Suprapubic skin (tissue), 4 donors: Measurements from ENCODE around the gene ARAF. TPM values are rescaled to one million over a fixed set of nuclear protein-coding genes. Genes with fewer than 3 reads are reported as not detected.

Experiments
- DNase-seq, 2 donors: peaks; one replicate each; pipeline ENCODE4 v3.0.0-alpha.2; 2019; ENCODE audit warnings: low spot score in 2 of 2
- H3K27ac ChIP-seq: fragments of 200-600 bp; sonication (generic); one replicate; pipeline ENCODE4 v1.5.1; 2019
- H3K27me3 ChIP-seq: fragments of 200-600 bp; sonication (generic); one replicate; pipeline ENCODE4 v1.5.1; 2019
- H3K36me3 ChIP-seq: fragments of 200-600 bp; sonication (generic); one replicate; pipeline ENCODE4 v1.5.1; 2019
- H3K4me1 ChIP-seq: fragments of 200-600 bp; sonication (generic); one replicate; pipeline ENCODE4 v1.5.1; 2019
- H3K4me3 ChIP-seq: fragments of 200-600 bp; sonication (generic); one replicate; pipeline ENCODE4 v1.5.1; 2019; ENCODE audit warnings: mild to moderate bottlenecking
- H3K9me3 ChIP-seq: fragments of 200-600 bp; sonication (generic); one replicate; pipeline ENCODE4 v1.5.1; 2019
- EP300 ChIP-seq: sonication (generic); formaldehyde crosslinking; IDR thresholded peaks from one replicate; pipeline ENCODE4 v1.6.1; 2017; ENCODE audit warnings: antibody characterized with exemption
- POLR2A ChIP-seq, 2 donors: fragments of 450-650 bp; IDR thresholded peaks; one replicate each; pipeline ENCODE4 v1.6.1; 2017; ENCODE audit warnings: antibody characterized with exemption in 2 of 2, mild to moderate bottlenecking in 2 of 2, moderate library complexity in 2 of 2
- POLR2AphosphoS5 ChIP-seq, 3 donors: sonication (generic); formaldehyde crosslinking; IDR thresholded peaks; one replicate each; pipeline ENCODE4 v1.6.1; 2017; ENCODE audit warnings: antibody characterized with exemption in 3 of 3
- WGBS: methylation state at CpG from one replicate; pipeline ENCODE4 v1.1.5; 2018; 5-methylcytosine and 5-hydroxymethylcytosine counted together
- total RNA-seq, 4 donors: library from RNA; depleted of rRNA; stranded (reverse); fragments of >200 nt; gene quantifications; one replicate each; pipeline ENCODE4 v1.1.0, GENCODE V29; 2016
- TF ChIP-seq, protein P1 (sequence below), 2 donors: fragments of 200-600 bp in 1 of 2; fragments of 450-650 bp in 1 of 2; sonication (generic) in 1 of 2; IDR thresholded peaks; one replicate each; pipeline ENCODE4 v1.5.1; 2016 to 2019; ENCODE audit warnings: antibody characterized with exemption in 2 of 2, mild to moderate bottlenecking in 1 of 2, moderate library complexity in 1 of 2

The ARAF gene
- total RNA-seq, 4 donors from 2014 or later, result 32.4 to 60.0 (median 42.2) TPM

DNA sequence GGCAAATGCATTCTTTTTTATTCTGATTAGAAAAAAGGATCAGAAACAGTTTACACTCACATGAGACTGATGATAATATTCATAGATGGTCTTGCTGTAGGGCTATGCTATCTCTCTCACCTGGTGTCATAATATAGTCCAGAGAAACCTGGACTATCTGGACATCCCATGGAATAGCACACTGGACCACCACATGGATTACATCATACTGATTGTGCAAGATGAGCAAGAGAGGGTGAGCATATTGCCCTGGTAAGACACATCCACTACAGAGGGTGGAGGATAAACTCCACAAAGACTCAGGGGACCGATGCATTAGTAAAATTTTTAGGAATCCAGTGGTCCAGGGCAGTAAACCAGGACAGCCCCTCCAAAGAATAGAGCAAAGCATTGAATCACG, 50.5 kb downstream of the ARAF start:
- no peaks in the 10 kb centered on the region for H3K9me3 ChIP-seq

DNA sequence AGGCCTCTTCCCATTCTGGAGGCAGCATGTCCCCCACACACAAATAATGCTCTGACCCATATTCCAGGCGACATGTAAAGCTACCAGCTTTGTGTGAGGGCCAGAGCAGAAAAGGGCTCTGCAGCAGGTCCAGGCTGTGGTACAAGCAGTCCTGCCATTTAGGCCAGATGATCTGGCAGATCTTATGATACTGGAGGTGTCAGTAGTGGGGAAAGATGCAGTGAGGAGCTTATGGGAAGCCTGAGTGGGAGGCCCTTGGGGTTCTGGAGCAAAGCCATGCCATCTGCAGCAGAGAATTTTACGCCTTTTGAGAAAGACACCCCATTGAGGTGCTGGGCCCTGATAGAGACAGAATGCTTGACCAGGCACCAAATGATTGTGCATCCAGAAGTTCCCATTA, 50.9 kb downstream of the ARAF start:
- no peaks in the 10 kb centered on the region for H3K9me3 ChIP-seq

More for the DNA sequence above, 50.5 kb downstream of the ARAF start:
- 83% methylated on average over 2 of the region's 2 CpGs for WGBS
- H3K27me3 ChIP-seq, result no peaks in the 10 kb centered on the region
- no peaks in the 10 kb centered on the region for H3K36me3 ChIP-seq
- no peak overlapping the region for H3K27ac ChIP-seq
- TF ChIP-seq POLR2A (IDR thresholded peaks at IDR 0.05) (no peak), POLR2AphosphoS5 (IDR thresholded peaks at IDR 0.05) (no peak), EP300 (no peak)
- TF ChIP-seq, protein P1, sequence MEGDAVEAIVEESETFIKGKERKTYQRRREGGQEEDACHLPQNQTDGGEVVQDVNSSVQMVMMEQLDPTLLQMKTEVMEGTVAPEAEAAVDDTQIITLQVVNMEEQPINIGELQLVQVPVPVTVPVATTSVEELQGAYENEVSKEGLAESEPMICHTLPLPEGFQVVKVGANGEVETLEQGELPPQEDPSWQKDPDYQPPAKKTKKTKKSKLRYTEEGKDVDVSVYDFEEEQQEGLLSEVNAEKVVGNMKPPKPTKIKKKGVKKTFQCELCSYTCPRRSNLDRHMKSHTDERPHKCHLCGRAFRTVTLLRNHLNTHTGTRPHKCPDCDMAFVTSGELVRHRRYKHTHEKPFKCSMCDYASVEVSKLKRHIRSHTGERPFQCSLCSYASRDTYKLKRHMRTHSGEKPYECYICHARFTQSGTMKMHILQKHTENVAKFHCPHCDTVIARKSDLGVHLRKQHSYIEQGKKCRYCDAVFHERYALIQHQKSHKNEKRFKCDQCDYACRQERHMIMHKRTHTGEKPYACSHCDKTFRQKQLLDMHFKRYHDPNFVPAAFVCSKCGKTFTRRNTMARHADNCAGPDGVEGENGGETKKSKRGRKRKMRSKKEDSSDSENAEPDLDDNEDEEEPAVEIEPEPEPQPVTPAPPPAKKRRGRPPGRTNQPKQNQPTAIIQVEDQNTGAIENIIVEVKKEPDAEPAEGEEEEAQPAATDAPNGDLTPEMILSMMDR (IDR thresholded peaks at IDR 0.05), result no peak
- DNase-seq, result no peak
- H3K4me3 ChIP-seq, result no peak overlapping the region
- no peaks in the 10 kb centered on the region for H3K4me1 ChIP-seq

DNA sequence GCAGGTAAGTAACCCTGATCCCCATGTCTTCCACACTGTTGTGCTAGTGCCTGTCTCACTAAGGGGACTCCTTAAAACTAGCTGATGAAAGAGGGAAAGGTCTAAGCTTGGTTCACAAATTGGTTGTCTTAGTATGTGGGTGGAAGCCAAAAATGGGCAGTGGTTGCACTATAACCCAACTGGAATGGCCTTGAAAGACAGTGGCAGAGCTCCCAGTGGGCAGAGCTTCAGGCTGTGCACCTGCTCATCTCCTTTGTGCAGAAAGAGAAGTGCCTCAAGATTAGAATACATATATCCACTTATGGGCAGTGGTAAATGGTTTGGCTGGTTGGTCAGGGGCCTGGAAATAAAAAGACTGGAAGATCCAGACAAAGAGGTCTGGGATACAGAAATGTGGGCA, 51.4 kb downstream of the ARAF start:
- Histone ChIP-seq H3K4me1 (no peaks in the 10 kb centered on the region), H3K27ac (no peak overlapping the region), H3K36me3 (no peaks in the 10 kb centered on the region), H3K4me3 (no peak overlapping the region), H3K9me3 (no peaks in the 10 kb centered on the region), H3K27me3 (no peaks in the 10 kb centered on the region)
- TF ChIP-seq POLR2A (IDR thresholded peaks at IDR 0.05) (no peak), POLR2AphosphoS5 (IDR thresholded peaks at IDR 0.05) (no peak), EP300 (no peak)
- TF ChIP-seq, protein P1 (IDR thresholded peaks at IDR 0.05), result no peak
- DNase-seq, result no peak

More for the DNA sequence above, 50.9 kb downstream of the ARAF start:
- peak in 1 of 2 donors; percentile 16 for DNase-seq
- Histone ChIP-seq H3K4me1 (no peaks in the 10 kb centered on the region), H3K27ac (no peak overlapping the region), H3K4me3 (no peak overlapping the region), H3K36me3 (no peaks in the 10 kb centered on the region), H3K27me3 (no peaks in the 10 kb centered on the region)
- TF ChIP-seq POLR2A (IDR thresholded peaks at IDR 0.05) (no peak), EP300 (no peak), POLR2AphosphoS5 (IDR thresholded peaks at IDR 0.05) (no peak)
- TF ChIP-seq, protein P1 (IDR thresholded peaks at IDR 0.05), result no peak
- 90% methylated on average over 2 of the region's 2 CpGs for WGBS

DNA sequence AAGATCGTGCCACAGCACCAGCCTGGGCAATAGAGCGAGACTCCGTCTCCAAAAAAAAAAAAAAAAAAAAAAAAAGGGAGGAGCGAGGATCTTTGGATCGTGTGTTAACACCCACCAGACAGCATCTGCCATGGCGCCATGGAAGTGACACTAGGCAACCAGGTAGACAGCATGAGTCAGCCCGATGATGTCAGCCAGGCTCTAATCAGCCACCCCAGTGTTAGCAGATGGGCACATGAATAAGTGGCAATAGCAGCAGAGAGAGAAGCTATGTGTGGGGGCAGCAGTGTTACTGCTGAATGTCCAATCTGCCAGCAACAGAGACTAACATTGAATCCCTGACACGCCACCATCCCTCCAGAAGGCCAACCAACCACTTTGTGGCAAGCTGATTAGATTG, 52.1 kb downstream of the ARAF start:
- DNase-seq, result peak in 1 of 2 donors; percentile 33
- 85% methylated on average over 8 of the region's 8 CpGs for WGBS
- Histone ChIP-seq H3K27me3 (no peaks in the 10 kb centered on the region), H3K4me3 (no peak overlapping the region), H3K4me1 (no peaks in the 10 kb centered on the region), H3K27ac (no peak overlapping the region), H3K36me3 (no peaks in the 10 kb centered on the region), H3K9me3 (no peaks in the 10 kb centered on the region)
- TF ChIP-seq POLR2A (IDR thresholded peaks at IDR 0.05), result no peak
- TF ChIP-seq, protein P1 (IDR thresholded peaks at IDR 0.05), result no peak
- TF ChIP-seq EP300, result no peak
- no peak for TF ChIP-seq POLR2AphosphoS5 (IDR thresholded peaks at IDR 0.05)

DNA sequence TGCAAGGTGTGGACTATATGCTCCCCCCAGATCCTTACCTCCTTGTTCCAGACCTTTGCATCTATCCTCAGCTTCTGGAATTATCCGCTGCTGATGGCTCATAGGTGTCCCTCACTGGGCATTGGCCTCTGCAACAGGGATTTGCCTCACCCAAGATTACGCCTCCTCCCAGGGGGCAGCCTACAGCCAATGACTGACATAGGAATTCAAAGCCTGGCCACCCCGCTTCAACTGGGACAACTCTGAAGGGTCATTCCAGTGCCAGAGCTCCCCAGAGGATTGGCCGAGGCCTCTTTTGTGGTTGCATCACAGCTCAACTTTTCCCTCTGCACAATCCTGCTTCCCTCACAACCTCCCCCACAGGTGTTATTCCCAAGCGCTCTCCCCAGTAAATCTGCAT, 53.6 kb downstream of the ARAF start:
- no peaks in the 10 kb centered on the region for H3K36me3 ChIP-seq
- WGBS, result 66% methylated on average over 5 of the region's 5 CpGs
- no peaks in the 10 kb centered on the region for H3K9me3 ChIP-seq
- H3K4me1 ChIP-seq, result peaks cover 4% of the 10 kb centered on the region
- H3K27ac ChIP-seq, result no peak overlapping the region
- no peaks in the 10 kb centered on the region for H3K27me3 ChIP-seq
- no peak overlapping the region for H3K4me3 ChIP-seq
- TF ChIP-seq EP300 (no peak), POLR2A (IDR thresholded peaks at IDR 0.05) (no peak), POLR2AphosphoS5 (IDR thresholded peaks at IDR 0.05) (no peak)
- TF ChIP-seq, protein P1 (IDR thresholded peaks at IDR 0.05), result no peak
- DNase-seq, result peak in 1 of 2 donors; percentile 19
